Neutrophil (primary cell): ENCODE measurements around the gene AEBP1.

Experiments used
- H3K27ac ChIP-seq: fragments of 200-600 bp; sonication (generic); 2 replicates; pipeline ENCODE4 v1.5.1; 2016; ENCODE audit warnings: mild to moderate bottlenecking, moderate library complexity
- H3K27me3 ChIP-seq: fragments of 200-600 bp; sonication (generic); 2 replicates; pipeline ENCODE4 v1.6.0; 2016; ENCODE audit warnings: mild to moderate bottlenecking
- H3K36me3 ChIP-seq: fragments of 200-600 bp; sonication (generic); 2 replicates; pipeline ENCODE4 v1.5.1; 2017
- H3K4me1 ChIP-seq, 2 experiments: fragments of 200-600 bp in 1 of 2; sonication (generic) in 1 of 2; 1 replicate in 1 of 2; 2 replicates in 1 of 2; pipeline versions ENCODE4 v1.5.1 to v1.6.1; 2013 to 2016; ENCODE audit warnings: low read depth in 1 of 2, low read length in 1 of 2, mild to moderate bottlenecking in 1 of 2, moderate library complexity in 1 of 2; ENCODE audit not compliant: control insufficient read depth in 1 of 2, insufficient read depth in 1 of 2
- H3K4me3 ChIP-seq, 2 experiments: fragments of 200-600 bp in 1 of 2; sonication (generic) in 1 of 2; 1 replicate in 1 of 2; 2 replicates in 1 of 2; pipeline ENCODE4 v1.5.1; 2013 to 2016; ENCODE audit warnings: low read depth in 1 of 2, low read length in 1 of 2, mild to moderate bottlenecking in 1 of 2, moderate library complexity in 1 of 2
- H3K9me3 ChIP-seq: fragments of 200-600 bp; sonication (generic); 2 replicates; pipeline ENCODE4 v1.5.1; 2016
- TF ChIP-seq, protein P1 (sequence below): fragments of 200-600 bp; sonication (generic); IDR thresholded peaks from 2 replicates; pipeline ENCODE4 v1.5.1; 2016; ENCODE audit warnings: antibody characterized with exemption

The AEBP1 gene

GRCh38 chr7:44134943-44135628 is 30.9 kb downstream of the AEBP1 start:
- Histone ChIP-seq H3K36me3 (no peaks in the 10 kb centered on the region), H3K4me3 (no peak overlapping the region), H3K27ac (no peak overlapping the region), H3K4me1 (no peaks in the 10 kb centered on the region), H3K27me3 (no peaks in the 10 kb centered on the region), H3K9me3 (no peaks in the 10 kb centered on the region)
- TF ChIP-seq, protein P1, sequence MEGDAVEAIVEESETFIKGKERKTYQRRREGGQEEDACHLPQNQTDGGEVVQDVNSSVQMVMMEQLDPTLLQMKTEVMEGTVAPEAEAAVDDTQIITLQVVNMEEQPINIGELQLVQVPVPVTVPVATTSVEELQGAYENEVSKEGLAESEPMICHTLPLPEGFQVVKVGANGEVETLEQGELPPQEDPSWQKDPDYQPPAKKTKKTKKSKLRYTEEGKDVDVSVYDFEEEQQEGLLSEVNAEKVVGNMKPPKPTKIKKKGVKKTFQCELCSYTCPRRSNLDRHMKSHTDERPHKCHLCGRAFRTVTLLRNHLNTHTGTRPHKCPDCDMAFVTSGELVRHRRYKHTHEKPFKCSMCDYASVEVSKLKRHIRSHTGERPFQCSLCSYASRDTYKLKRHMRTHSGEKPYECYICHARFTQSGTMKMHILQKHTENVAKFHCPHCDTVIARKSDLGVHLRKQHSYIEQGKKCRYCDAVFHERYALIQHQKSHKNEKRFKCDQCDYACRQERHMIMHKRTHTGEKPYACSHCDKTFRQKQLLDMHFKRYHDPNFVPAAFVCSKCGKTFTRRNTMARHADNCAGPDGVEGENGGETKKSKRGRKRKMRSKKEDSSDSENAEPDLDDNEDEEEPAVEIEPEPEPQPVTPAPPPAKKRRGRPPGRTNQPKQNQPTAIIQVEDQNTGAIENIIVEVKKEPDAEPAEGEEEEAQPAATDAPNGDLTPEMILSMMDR, result no peak

GRCh38 chr7:44136731-44137130 is 32.6 kb downstream of the AEBP1 start:
- no peaks in the 10 kb centered on the region for H3K4me1 ChIP-seq
- no peak overlapping the region for H3K4me3 ChIP-seq
- peaks cover 6% of the 10 kb centered on the region for H3K27me3 ChIP-seq
- TF ChIP-seq, protein P1, result no peak
- no peak overlapping the region for H3K27ac ChIP-seq
- no peaks in the 10 kb centered on the region for H3K36me3 ChIP-seq
- H3K9me3 ChIP-seq, result no peaks in the 10 kb centered on the region

- Histone ChIP-seq H3K9me3 (no peaks in the 10 kb centered on the region), H3K4me1 (no peaks in the 10 kb centered on the region), H3K36me3 (no peaks in the 10 kb centered on the region), H3K27ac (no peak overlapping the region), H3K27me3 (peaks cover 23% of the 10 kb centered on the region), H3K4me3 (no peak overlapping the region)
- TF ChIP-seq, protein P1, result no peak
Measured at GRCh38 chr7:44138698-44139097, 34.6 kb downstream of the AEBP1 start.

DNA sequence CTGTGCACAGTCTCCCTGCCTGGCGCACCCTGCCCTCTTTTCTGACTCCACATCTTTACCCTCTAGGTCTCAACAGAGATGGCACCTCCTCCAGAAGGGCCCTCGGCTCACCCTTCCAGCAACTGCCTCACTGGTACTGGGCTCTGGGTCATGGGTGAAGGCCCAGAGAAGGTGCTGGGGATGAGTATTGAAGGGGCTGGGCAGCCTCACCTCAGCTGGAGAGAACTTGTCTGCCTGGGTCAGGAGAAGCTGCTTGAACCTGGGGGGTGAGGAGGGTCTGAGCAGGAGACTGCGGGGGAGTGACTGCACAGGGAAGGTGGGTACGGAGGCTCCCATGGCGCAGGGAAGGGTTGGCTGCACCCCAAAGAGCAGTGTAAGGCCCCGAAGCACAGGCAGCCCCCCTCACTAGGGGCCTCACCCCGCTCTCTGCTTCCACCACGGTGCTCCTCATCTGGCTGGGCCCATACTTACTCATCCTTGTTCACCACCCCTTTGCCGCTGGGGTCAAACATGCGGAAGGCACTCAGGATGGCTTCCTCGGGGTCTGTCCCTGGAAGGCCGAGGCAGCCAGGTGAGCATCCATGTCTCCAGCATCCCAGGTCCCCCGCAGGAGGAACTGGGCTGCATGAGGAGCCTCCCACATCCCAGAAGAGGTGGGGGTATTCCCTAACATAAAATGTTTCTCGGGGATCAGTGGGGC is 35.3 kb downstream of the AEBP1 start:
- no peaks in the 10 kb centered on the region for H3K4me1 ChIP-seq
- no peaks in the 10 kb centered on the region for H3K9me3 ChIP-seq
- H3K27me3 ChIP-seq, result peaks cover 30% of the 10 kb centered on the region
- no peak overlapping the region for H3K4me3 ChIP-seq
- H3K36me3 ChIP-seq, result no peaks in the 10 kb centered on the region
- no peak overlapping the region for H3K27ac ChIP-seq
- TF ChIP-seq, protein P1, result no peak

- no peaks in the 10 kb centered on the region for H3K36me3 ChIP-seq
Measured at GRCh38 chr7:44140341-44140740, 36.2 kb downstream of the AEBP1 start.

More at GRCh38 chr7:44140341-44140740, 36.2 kb downstream of the AEBP1 start:
- no peaks in the 10 kb centered on the region for H3K4me1 ChIP-seq
- H3K27ac ChIP-seq, result no peak overlapping the region
- no peak overlapping the region for H3K4me3 ChIP-seq
- TF ChIP-seq, protein P1, result no peak
- H3K9me3 ChIP-seq, result no peaks in the 10 kb centered on the region
- H3K27me3 ChIP-seq, result peaks cover 39% of the 10 kb centered on the region
